Measurements from ENCODE around the gene LHFPL3. TPM values are rescaled to one million over a fixed set of nuclear protein-coding genes. Genes with fewer than 3 reads are reported as not detected.

LHFPL3 gene
- total RNA-seq, 1 donor from 2014 or later: 0.30 TPM

DNA sequence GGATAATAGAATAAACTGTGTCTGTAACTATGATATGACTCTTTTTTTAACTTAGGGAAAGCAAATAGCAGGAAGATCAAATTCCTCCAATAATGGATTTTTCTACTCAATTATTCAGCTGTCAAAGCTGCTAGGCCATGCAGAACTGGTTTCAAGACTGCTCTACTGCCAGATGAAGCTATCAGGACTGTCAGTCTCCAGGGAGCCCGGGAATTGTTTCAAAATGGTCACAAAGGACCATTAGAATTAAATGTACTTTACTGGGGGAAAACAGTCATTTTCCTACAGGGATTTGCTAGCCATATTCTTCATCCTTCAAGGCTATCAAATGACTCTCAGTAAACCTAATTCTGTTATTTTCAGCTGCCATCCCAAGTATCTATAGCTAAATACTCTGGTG lies 276.3 kb downstream of the LHFPL3 start:
- Mint-ChIP-seq H3K27me3 (ENCODE audit: insufficient read depth, low read depth) (peaks cover 5% of the 10 kb centered on the region), H3K9me3 (no peaks in the 10 kb centered on the region), H3K4me1 (no peaks in the 10 kb centered on the region), H3K36me3 (no peaks in the 10 kb centered on the region), H3K4me3 (no peak overlapping the region), H3K27ac (no peak overlapping the region)
- H4K20me1 ChIP-seq (ENCODE audit: low read depth): no peaks in the 10 kb centered on the region
- no peaks in the 10 kb centered on the region for H3K27me3 ChIP-seq
- H3F3A ChIP-seq (ENCODE audit: low read depth): no peaks in the 10 kb centered on the region
- no peak overlapping the region for H3K4me3 ChIP-seq
- H3K27ac ChIP-seq: no peak overlapping the region
- H3K79me2 ChIP-seq (ENCODE audit: low read depth): no peaks in the 10 kb centered on the region
- no peaks in the 10 kb centered on the region for H3K36me3 ChIP-seq
- no peaks in the 10 kb centered on the region for H3K4me1 ChIP-seq
- no peak for DNase-seq (ENCODE audit: low spot score)
- no peak overlapping the region for H3K4me2 ChIP-seq
- TF ChIP-seq EZH2phosphoT487 (IDR thresholded peaks at IDR 0.05) (no peak), EZH2 (IDR thresholded peaks at IDR 0.05) (no peak)
- TF ChIP-seq, protein P1, sequence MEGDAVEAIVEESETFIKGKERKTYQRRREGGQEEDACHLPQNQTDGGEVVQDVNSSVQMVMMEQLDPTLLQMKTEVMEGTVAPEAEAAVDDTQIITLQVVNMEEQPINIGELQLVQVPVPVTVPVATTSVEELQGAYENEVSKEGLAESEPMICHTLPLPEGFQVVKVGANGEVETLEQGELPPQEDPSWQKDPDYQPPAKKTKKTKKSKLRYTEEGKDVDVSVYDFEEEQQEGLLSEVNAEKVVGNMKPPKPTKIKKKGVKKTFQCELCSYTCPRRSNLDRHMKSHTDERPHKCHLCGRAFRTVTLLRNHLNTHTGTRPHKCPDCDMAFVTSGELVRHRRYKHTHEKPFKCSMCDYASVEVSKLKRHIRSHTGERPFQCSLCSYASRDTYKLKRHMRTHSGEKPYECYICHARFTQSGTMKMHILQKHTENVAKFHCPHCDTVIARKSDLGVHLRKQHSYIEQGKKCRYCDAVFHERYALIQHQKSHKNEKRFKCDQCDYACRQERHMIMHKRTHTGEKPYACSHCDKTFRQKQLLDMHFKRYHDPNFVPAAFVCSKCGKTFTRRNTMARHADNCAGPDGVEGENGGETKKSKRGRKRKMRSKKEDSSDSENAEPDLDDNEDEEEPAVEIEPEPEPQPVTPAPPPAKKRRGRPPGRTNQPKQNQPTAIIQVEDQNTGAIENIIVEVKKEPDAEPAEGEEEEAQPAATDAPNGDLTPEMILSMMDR (IDR thresholded peaks at IDR 0.05): no peak
- H3K9ac ChIP-seq: no peak overlapping the region
- H3K9me3 ChIP-seq (ENCODE audit: low read depth): peaks cover 5% of the 10 kb centered on the region
- no peak overlapping the region for H2AFZ ChIP-seq (replicated peaks)

DNA sequence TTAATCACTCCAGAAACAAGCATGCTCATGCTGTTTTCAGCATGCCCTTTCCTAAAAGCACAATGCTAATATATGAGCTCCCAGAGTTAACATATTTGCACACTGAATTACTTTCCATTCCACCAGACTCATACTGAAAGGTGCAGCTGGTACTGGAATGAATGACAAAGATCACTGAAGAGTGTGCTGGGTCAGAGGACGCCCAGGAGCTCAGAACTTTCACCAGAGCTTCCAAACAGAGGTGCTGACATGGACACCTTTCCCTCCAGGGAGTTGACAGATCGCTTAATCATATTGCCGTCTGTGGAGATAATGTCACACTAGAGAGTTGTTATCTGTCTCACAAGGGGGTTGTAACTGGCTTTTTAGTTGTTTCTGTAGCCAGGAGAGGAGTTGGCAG lies 292.9 kb downstream of the LHFPL3 start:
- H3K4me1 Mint-ChIP-seq: no peaks in the 10 kb centered on the region
- Histone ChIP-seq H4K20me1 (ENCODE audit: low read depth) (no peaks in the 10 kb centered on the region), H3K79me2 (ENCODE audit: low read depth) (no peaks in the 10 kb centered on the region), H2AFZ (replicated peaks) (no peak overlapping the region), H3K4me2 (no peak overlapping the region), H3K36me3 (no peaks in the 10 kb centered on the region), H3K4me3 (no peak overlapping the region), H3F3A (ENCODE audit: low read depth) (no peaks in the 10 kb centered on the region), H3K9me3 (ENCODE audit: low read depth) (no peaks in the 10 kb centered on the region), H3K27me3 (no peaks in the 10 kb centered on the region), H3K4me1 (no peaks in the 10 kb centered on the region), H3K9ac (no peak overlapping the region), H3K27ac (no peak overlapping the region)
- no peaks in the 10 kb centered on the region for H3K9me3 Mint-ChIP-seq
- no peak for DNase-seq (ENCODE audit: low spot score)
- TF ChIP-seq, protein P1 (IDR thresholded peaks at IDR 0.05): no peak
- TF ChIP-seq EZH2phosphoT487 (IDR thresholded peaks at IDR 0.05): no peak
- no peak for TF ChIP-seq EZH2 (IDR thresholded peaks at IDR 0.05)
- H3K4me3 Mint-ChIP-seq: no peak overlapping the region
- peaks cover 2% of the 10 kb centered on the region for H3K27me3 Mint-ChIP-seq (ENCODE audit: insufficient read depth, low read depth)
- no peaks in the 10 kb centered on the region for H3K36me3 Mint-ChIP-seq
- no peak overlapping the region for H3K27ac Mint-ChIP-seq

DNA sequence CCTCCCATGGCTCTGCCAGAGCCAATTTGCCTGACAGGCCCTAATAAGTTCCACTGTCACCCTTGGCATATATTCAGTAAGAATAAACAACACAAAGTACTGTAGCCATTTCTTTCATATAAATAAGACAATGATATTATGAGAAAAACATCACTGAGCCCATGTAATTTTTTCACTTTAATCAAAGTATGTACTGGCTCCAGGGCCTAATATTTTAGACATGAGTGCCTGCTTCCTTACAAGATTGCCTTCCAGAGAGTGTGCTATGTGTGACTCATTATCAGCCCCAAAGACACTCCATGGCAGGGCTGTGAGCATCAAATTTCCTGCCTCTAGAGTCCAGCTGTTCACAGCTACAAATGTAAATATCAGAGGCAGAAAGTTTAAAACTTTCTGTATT lies 297.6 kb downstream of the LHFPL3 start:
- no peak for TF ChIP-seq EZH2 (IDR thresholded peaks at IDR 0.05)
- no peak for TF ChIP-seq EZH2phosphoT487 (IDR thresholded peaks at IDR 0.05)
- TF ChIP-seq, protein P1 (IDR thresholded peaks at IDR 0.05): no peak
- H3K36me3 ChIP-seq: no peaks in the 10 kb centered on the region
- H3F3A ChIP-seq (ENCODE audit: low read depth): no peaks in the 10 kb centered on the region
- Mint-ChIP-seq H3K36me3 (no peaks in the 10 kb centered on the region), H3K4me1 (no peaks in the 10 kb centered on the region), H3K9me3 (no peaks in the 10 kb centered on the region), H3K27me3 (ENCODE audit: insufficient read depth, low read depth) (peaks cover 2% of the 10 kb centered on the region), H3K4me3 (no peak overlapping the region), H3K27ac (no peak overlapping the region)
- H3K9me3 ChIP-seq (ENCODE audit: low read depth): no peaks in the 10 kb centered on the region
- no peaks in the 10 kb centered on the region for H3K4me1 ChIP-seq
- no peak for DNase-seq (ENCODE audit: low spot score)
- no peak overlapping the region for H2AFZ ChIP-seq (replicated peaks)
- H4K20me1 ChIP-seq (ENCODE audit: low read depth): no peaks in the 10 kb centered on the region
- H3K79me2 ChIP-seq (ENCODE audit: low read depth): no peaks in the 10 kb centered on the region
- H3K27me3 ChIP-seq: no peaks in the 10 kb centered on the region
- no peak overlapping the region for H3K27ac ChIP-seq
- H3K4me3 ChIP-seq: no peak overlapping the region
- H3K9ac ChIP-seq: no peak overlapping the region
- no peak overlapping the region for H3K4me2 ChIP-seq
